ENCODE data around the gene LRRC7.

- TF ChIP-seq, protein P1, sequence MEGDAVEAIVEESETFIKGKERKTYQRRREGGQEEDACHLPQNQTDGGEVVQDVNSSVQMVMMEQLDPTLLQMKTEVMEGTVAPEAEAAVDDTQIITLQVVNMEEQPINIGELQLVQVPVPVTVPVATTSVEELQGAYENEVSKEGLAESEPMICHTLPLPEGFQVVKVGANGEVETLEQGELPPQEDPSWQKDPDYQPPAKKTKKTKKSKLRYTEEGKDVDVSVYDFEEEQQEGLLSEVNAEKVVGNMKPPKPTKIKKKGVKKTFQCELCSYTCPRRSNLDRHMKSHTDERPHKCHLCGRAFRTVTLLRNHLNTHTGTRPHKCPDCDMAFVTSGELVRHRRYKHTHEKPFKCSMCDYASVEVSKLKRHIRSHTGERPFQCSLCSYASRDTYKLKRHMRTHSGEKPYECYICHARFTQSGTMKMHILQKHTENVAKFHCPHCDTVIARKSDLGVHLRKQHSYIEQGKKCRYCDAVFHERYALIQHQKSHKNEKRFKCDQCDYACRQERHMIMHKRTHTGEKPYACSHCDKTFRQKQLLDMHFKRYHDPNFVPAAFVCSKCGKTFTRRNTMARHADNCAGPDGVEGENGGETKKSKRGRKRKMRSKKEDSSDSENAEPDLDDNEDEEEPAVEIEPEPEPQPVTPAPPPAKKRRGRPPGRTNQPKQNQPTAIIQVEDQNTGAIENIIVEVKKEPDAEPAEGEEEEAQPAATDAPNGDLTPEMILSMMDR (IDR thresholded peaks at IDR 0.05), result no peak
- no peak for TF ChIP-seq POLR2A (IDR thresholded peaks at IDR 0.05)
These were observed 118.8 kb downstream of the LRRC7 start for GRCh38 chr1:69686367-69686984.

All from ovary (tissue), 3 donors.